HG03175 (cell line): Measurements from ENCODE around the gene HNRNPA0.

Experiments used
- ATAC-seq: cut with Tn5 transposase; IDR thresholded peaks from one replicate; pipeline ENCODE4 v1.9.1; 2021; ENCODE audit warnings: mild to moderate bottlenecking, moderate library complexity; ENCODE audit not compliant: unreplicated experiment

Gene HNRNPA0

GRCh38 chr5:137728048-137728447 is 26.1 kb downstream of the HNRNPA0 start:
- no peak for ATAC-seq

GRCh38 chr5:137727623-137728022 is 26.5 kb downstream of the HNRNPA0 start:
- no peak for ATAC-seq

GRCh38 chr5:137724251-137724650 is 29.9 kb downstream of the HNRNPA0 start:
- no peak for ATAC-seq

GRCh38 chr5:137718611-137719010 is 35.6 kb downstream of the HNRNPA0 start:
- no peak for ATAC-seq

GRCh38 chr5:137716337-137716736 is 37.8 kb downstream of the HNRNPA0 start:
- ATAC-seq = no peak

- ATAC-seq = no peak
Measured at GRCh38 chr5:137715456-137715855, 38.7 kb downstream of the HNRNPA0 start.

GRCh38 chr5:137714946-137715345 is 39.2 kb downstream of the HNRNPA0 start:
- no peak for ATAC-seq

GRCh38 chr5:137714494-137714893 is 39.7 kb downstream of the HNRNPA0 start:
- no peak for ATAC-seq

- no peak for ATAC-seq
Measured at GRCh38 chr5:137712139-137712667, 42.0 kb downstream of the HNRNPA0 start.

- ATAC-seq = no peak
Measured at GRCh38 chr5:137710086-137710485, 44.1 kb downstream of the HNRNPA0 start.

GRCh38 chr5:137708796-137709559 is 45.2 kb downstream of the HNRNPA0 start:
- no peak for ATAC-seq

- no peak for ATAC-seq
Measured at GRCh38 chr5:137708062-137708461, 46.1 kb downstream of the HNRNPA0 start.

GRCh38 chr5:137706841-137707240 is 47.3 kb downstream of the HNRNPA0 start:
- ATAC-seq = no peak

- no peak for ATAC-seq
Measured at GRCh38 chr5:137705106-137705505, 49.1 kb downstream of the HNRNPA0 start.

GRCh38 chr5:137703565-137703964 is 50.6 kb downstream of the HNRNPA0 start:
- no peak for ATAC-seq

- ATAC-seq = no peak
Measured at GRCh38 chr5:137700282-137700680, 53.9 kb downstream of the HNRNPA0 start.

- no peak for ATAC-seq
Measured at GRCh38 chr5:137699336-137700281, 54.6 kb downstream of the HNRNPA0 start.

GRCh38 chr5:137696481-137696880 is 57.7 kb downstream of the HNRNPA0 start:
- no peak for ATAC-seq

GRCh38 chr5:137695651-137696428 is 58.3 kb downstream of the HNRNPA0 start:
- ATAC-seq = no peak
